Sigmoid colon (tissue), 7 donors: ENCODE measurements around the gene PDE11A. TPM values are rescaled to one million over a fixed set of nuclear protein-coding genes. Genes with fewer than 3 reads are reported as not detected.
A peak's percentile ranks its signal among the peaks of the same experiment; 100 is the strongest.

Source experiments
- DNase-seq: peaks from one replicate; pipeline ENCODE4 v3.0.0-alpha.2; 2019
- H3K27ac ChIP-seq, 4 donors: fragments of 200-600 bp; sonication (generic); one replicate each; pipeline ENCODE4 v1.5.1; 2016 to 2019; ENCODE audit warnings: mild to moderate bottlenecking in 1 of 4
- H3K27me3 ChIP-seq, 3 donors: fragments of 200-600 bp; sonication (generic); one replicate each; pipeline ENCODE4 v1.5.1; 2019; ENCODE audit warnings: mild to moderate bottlenecking in 1 of 3
- H3K36me3 ChIP-seq, 4 donors: fragments of 200-600 bp; sonication (generic); one replicate each; pipeline ENCODE4 v1.5.1; 2016 to 2019
- H3K4me1 ChIP-seq, 4 donors: fragments of 200-600 bp; sonication (generic); one replicate each; pipeline ENCODE4 v1.5.1; 2017 to 2019
- H3K4me3 ChIP-seq, 4 donors: fragments of 200-600 bp; sonication (generic); one replicate each; pipeline ENCODE4 v1.5.1; 2017 to 2019; ENCODE audit warnings: mild to moderate bottlenecking in 2 of 4, moderate library complexity in 1 of 4
- H3K9me3 ChIP-seq, 4 donors: fragments of 200-600 bp in 3 of 4; sonication (generic) in 3 of 4; one replicate each; pipeline versions ENCODE4 v1.5.1 to v1.6.1; 2013 to 2019
- CTCF ChIP-seq, 4 experiments: fragments of 450-650 bp in 3 of 4; fragments of 200-600 bp in 1 of 4; IDR thresholded peaks; one replicate each; pipeline ENCODE4 v1.5.1; 2016 to 2019; ENCODE audit warnings: antibody characterized with exemption in 4 of 4, mild to moderate bottlenecking in 3 of 4, moderate library complexity in 2 of 4
- EP300 ChIP-seq, 4 donors: sonication (generic); formaldehyde crosslinking; IDR thresholded peaks; one replicate each; pipeline ENCODE4 v1.6.1; 2017; ENCODE audit warnings: antibody characterized with exemption in 4 of 4
- POLR2A ChIP-seq, 2 donors: fragments of 450-650 bp; IDR thresholded peaks; one replicate each; pipeline ENCODE4 v1.6.1; 2016; ENCODE audit warnings: antibody characterized with exemption in 2 of 2, mild to moderate bottlenecking in 2 of 2, moderate library complexity in 2 of 2
- POLR2AphosphoS5 ChIP-seq, 4 donors: sonication (generic); formaldehyde crosslinking; IDR thresholded peaks; one replicate each; pipeline ENCODE4 v1.6.1; 2017; ENCODE audit warnings: antibody characterized with exemption in 4 of 4
- WGBS, 2 donors: extraction: QIAGEN DNeasy Blood & Tissue Kit; methylation state at CpG; one replicate each; pipeline ENCODE4 v1.1.7; 2013; 5-methylcytosine and 5-hydroxymethylcytosine counted together
- intact Hi-C: fragments of 100-400 bp; cut with DNase I; formaldehyde crosslinking; loops from one replicate; pipeline ENCODE4 v1.15.1; 2023
- polyA plus RNA-seq, 3 donors: library from polyadenylated mRNA; stranded (reverse); fragments of 200-250 nt; gene quantifications; one replicate each; pipeline ENCODE4 v1.2.3, GENCODE V29; 2013
- total RNA-seq, 4 donors: library from RNA; depleted of rRNA; stranded (reverse); fragments of >200 nt; gene quantifications; one replicate each; pipeline ENCODE4 v1.1.0, GENCODE V29; 2016
- donor health status: healthy with polysubstance abuse.
- donor health status: Bipolar disorder and iron deficiency.
- donor health status: healthy.

Gene PDE11A
- total and polyA plus RNA-seq, 7 donors, result 0.57 to 16.8 (median 4.3) TPM; not detected in 2

GRCh38 chr2:177906041-177906718, 166.4 kb downstream of the PDE11A start:
- H3K27me3 ChIP-seq, result no peaks in the 10 kb centered on the region
- 17 to 39% methylated on average over 12 of the region's 12 CpGs for WGBS, 2 donors
- peaks cover 0 to 11% (median 5%) of the 10 kb centered on the region in 4 donors for H3K4me1 ChIP-seq
- TF ChIP-seq POLR2AphosphoS5 (IDR thresholded peaks at IDR 0.05) (no peak), CTCF (IDR thresholded peaks at IDR 0.05) (peak; percentile 25 to 63 (median 42))
- H3K36me3 ChIP-seq, result no peaks in the 10 kb centered on the region
- no peaks in the 10 kb centered on the region for H3K9me3 ChIP-seq
- H3K4me3 ChIP-seq, result no peak overlapping the region
- no peak for DNase-seq
- no peak overlapping the region for H3K27ac ChIP-seq
- intact Hi-C loops, result no loop called here

- no peaks in the 10 kb centered on the region for H3K9me3 ChIP-seq
- TF ChIP-seq CTCF (IDR thresholded peaks at IDR 0.05), result no peak
- TF ChIP-seq EP300 (IDR thresholded peaks at IDR 0.05), result no peak
- no peak for TF ChIP-seq POLR2AphosphoS5 (IDR thresholded peaks at IDR 0.05)
- no peak for TF ChIP-seq POLR2A (IDR thresholded peaks at IDR 0.05)
- no peaks in the 10 kb centered on the region for H3K36me3 ChIP-seq
- 68 to 88% methylated on average over 2 of the region's 2 CpGs for WGBS, 2 donors
- peaks cover 0 to 11% (median 5%) of the 10 kb centered on the region in 4 donors for H3K4me1 ChIP-seq
- no peak overlapping the region for H3K4me3 ChIP-seq
- no peak overlapping the region for H3K27ac ChIP-seq
- intact Hi-C loops, result no loop called here
- DNase-seq, result no peak
- no peaks in the 10 kb centered on the region for H3K27me3 ChIP-seq
Observed at GRCh38 chr2:177905640-177906039, 166.9 kb downstream of the PDE11A start.

GRCh38 chr2:177902395-177903163, 170.0 kb downstream of the PDE11A start:
- H3K27ac ChIP-seq, result peak overlapping the region in 3 of 4 donors; percentile 13 to 34 (median 33)
- 69 to 72% methylated on average over 2 of the region's 2 CpGs for WGBS, 2 donors
- intact Hi-C loops, result no loop called here

GRCh38 chr2:177900082-177900481, 172.5 kb downstream of the PDE11A start:
- no peaks in the 10 kb centered on the region for H3K9me3 ChIP-seq
- no peak overlapping the region for H3K27ac ChIP-seq
- H3K4me1 ChIP-seq, result peaks cover 0 to 11% (median 5%) of the 10 kb centered on the region in 4 donors
- no peaks in the 10 kb centered on the region for H3K36me3 ChIP-seq
- TF ChIP-seq CTCF (IDR thresholded peaks at IDR 0.05) (no peak), EP300 (IDR thresholded peaks at IDR 0.05) (no peak), POLR2AphosphoS5 (IDR thresholded peaks at IDR 0.05) (no peak), POLR2A (IDR thresholded peaks at IDR 0.05) (no peak)
- no peak overlapping the region for H3K4me3 ChIP-seq
- intact Hi-C loops, result no loop called here
- no peaks in the 10 kb centered on the region for H3K27me3 ChIP-seq
- DNase-seq, result no peak

More at GRCh38 chr2:177902395-177903163, 170.0 kb downstream of the PDE11A start:
- Histone ChIP-seq H3K4me3 (no peak overlapping the region), H3K9me3 (no peaks in the 10 kb centered on the region), H3K27me3 (no peaks in the 10 kb centered on the region), H3K36me3 (no peaks in the 10 kb centered on the region), H3K4me1 (peaks cover 0 to 11% (median 5%) of the 10 kb centered on the region in 4 donors)
- DNase-seq, result no peak
- TF ChIP-seq CTCF (IDR thresholded peaks at IDR 0.05), result no peak
- TF ChIP-seq POLR2A (IDR thresholded peaks at IDR 0.05), result no peak
- TF ChIP-seq EP300 (IDR thresholded peaks at IDR 0.05), result no peak
- no peak for TF ChIP-seq POLR2AphosphoS5 (IDR thresholded peaks at IDR 0.05)
